Neutrophil (primary cell): Measurements from ENCODE around the gene S100A13.

Source experiments
- H3K27ac ChIP-seq: fragments of 200-600 bp; sonication (generic); 2 replicates; pipeline ENCODE4 v1.5.1; 2016; ENCODE audit warnings: mild to moderate bottlenecking, moderate library complexity
- H3K27me3 ChIP-seq: fragments of 200-600 bp; sonication (generic); 2 replicates; pipeline ENCODE4 v1.6.0; 2016; ENCODE audit warnings: mild to moderate bottlenecking
- H3K36me3 ChIP-seq: fragments of 200-600 bp; sonication (generic); 2 replicates; pipeline ENCODE4 v1.5.1; 2017
- H3K4me1 ChIP-seq, 2 experiments: fragments of 200-600 bp in 1 of 2; sonication (generic) in 1 of 2; 1 replicate in 1 of 2; 2 replicates in 1 of 2; pipeline versions ENCODE4 v1.5.1 to v1.6.1; 2013 to 2016; ENCODE audit warnings: low read depth in 1 of 2, low read length in 1 of 2, mild to moderate bottlenecking in 1 of 2, moderate library complexity in 1 of 2; ENCODE audit not compliant: control insufficient read depth in 1 of 2, insufficient read depth in 1 of 2
- H3K4me3 ChIP-seq, 2 experiments: fragments of 200-600 bp in 1 of 2; sonication (generic) in 1 of 2; 1 replicate in 1 of 2; 2 replicates in 1 of 2; pipeline ENCODE4 v1.5.1; 2013 to 2016; ENCODE audit warnings: low read depth in 1 of 2, low read length in 1 of 2, mild to moderate bottlenecking in 1 of 2, moderate library complexity in 1 of 2
- H3K9me3 ChIP-seq: fragments of 200-600 bp; sonication (generic); 2 replicates; pipeline ENCODE4 v1.5.1; 2016
- CTCF ChIP-seq: fragments of 200-600 bp; sonication (generic); IDR thresholded peaks from 2 replicates; pipeline ENCODE4 v1.5.1; 2016; ENCODE audit warnings: antibody characterized with exemption

S100A13 gene

GRCh38 chr1:153570874-153571273 lies 56.4 kb downstream of the S100A13 start:
- Histone ChIP-seq H3K27ac (no peak overlapping the region), H3K36me3 (no peaks in the 10 kb centered on the region), H3K27me3 (no peaks in the 10 kb centered on the region), H3K4me3 (no peak overlapping the region), H3K4me1 (peaks cover 59 to 62% of the 10 kb centered on the region in 2 experiments), H3K9me3 (no peaks in the 10 kb centered on the region)
- no peak for TF ChIP-seq CTCF

- no peaks in the 10 kb centered on the region for H3K9me3 ChIP-seq
- no peak overlapping the region for H3K27ac ChIP-seq
- no peaks in the 10 kb centered on the region for H3K27me3 ChIP-seq
- H3K4me3 ChIP-seq, result no peak overlapping the region
- peaks cover 67 to 69% of the 10 kb centered on the region in 2 experiments for H3K4me1 ChIP-seq
- no peak for TF ChIP-seq CTCF
- no peaks in the 10 kb centered on the region for H3K36me3 ChIP-seq
Measured at GRCh38 chr1:153569465-153569864, 57.8 kb downstream of the S100A13 start.
